Calu3 (cell line): ENCODE measurements around the gene UNK. TPM values are rescaled to one million over a fixed set of nuclear protein-coding genes. Genes with fewer than 3 reads are reported as not detected.

Source experiments
- BruUV-seq: library from RNA; stranded (reverse); fragments of 400-500 nt; replicated peaks from 2 replicates; lab custom pipeline; 2021; lab: Mats Ljungman, UMichigan
- CTCF ChIA-PET: fragments of 300-600 bp; sonication (Branson Sonifier 250); formaldehyde crosslinking; loops from one replicate; lab custom pipeline; 2022; ENCODE audit warnings: antibody characterized with exemption; lab: Charles Lee
- DNase-seq: peaks from one replicate; pipeline ENCODE4 v3.0.0; 2022
- H3K27ac Mint-ChIP-seq: one replicate; pipeline ENCODE4 v1.8.0; 2022; ENCODE audit warnings: mixed read lengths; ENCODE audit not compliant: unreplicated experiment
- H3K27me3 Mint-ChIP-seq: one replicate; pipeline ENCODE4 v1.8.0; 2022; ENCODE audit warnings: mixed read lengths; ENCODE audit not compliant: unreplicated experiment
- H3K36me3 Mint-ChIP-seq: one replicate; pipeline ENCODE4 v1.8.0; 2022; ENCODE audit warnings: mild to moderate bottlenecking, moderate library complexity, mixed read lengths; ENCODE audit not compliant: insufficient read depth, unreplicated experiment
- H3K4me1 Mint-ChIP-seq: one replicate; pipeline ENCODE4 v1.8.0; 2022; ENCODE audit warnings: mild to moderate bottlenecking, low read depth, mixed read lengths; ENCODE audit not compliant: unreplicated experiment
- H3K4me3 Mint-ChIP-seq: one replicate; pipeline ENCODE4 v1.8.0; 2022; ENCODE audit warnings: mild to moderate bottlenecking, low read depth, moderate library complexity, mixed read lengths; ENCODE audit not compliant: unreplicated experiment
- H3K9me3 Mint-ChIP-seq: one replicate; pipeline ENCODE4 v1.8.0; 2022; ENCODE audit warnings: low read depth, mixed read lengths; ENCODE audit not compliant: unreplicated experiment
- intact Hi-C: fragments of 100-400 bp; cut with micrococcal nuclease; formaldehyde crosslinking; loops from one replicate; pipeline ENCODE4 v1.10.0; 2022; ENCODE audit not compliant: unreplicated experiment
- total RNA-seq: library from RNA; stranded (reverse); gene quantifications from 2 replicates; pipeline ENCODE4 v1.2.3, GENCODE V29; 2022
- TF ChIP-seq, protein P1 (sequence below): fragments of 200-600 bp; IDR thresholded peaks from one replicate; pipeline ENCODE4 v1.8.0; 2022; ENCODE audit warnings: antibody characterized with exemption; ENCODE audit not compliant: unreplicated experiment

Gene UNK
- total RNA-seq, 1 experiment from 2014 or later, result 26.0 TPM

- intact Hi-C loops, result no loop called here
Measured at GRCh38 chr17:75813081-75814020, 28.7 kb downstream of the UNK start.

DNA sequence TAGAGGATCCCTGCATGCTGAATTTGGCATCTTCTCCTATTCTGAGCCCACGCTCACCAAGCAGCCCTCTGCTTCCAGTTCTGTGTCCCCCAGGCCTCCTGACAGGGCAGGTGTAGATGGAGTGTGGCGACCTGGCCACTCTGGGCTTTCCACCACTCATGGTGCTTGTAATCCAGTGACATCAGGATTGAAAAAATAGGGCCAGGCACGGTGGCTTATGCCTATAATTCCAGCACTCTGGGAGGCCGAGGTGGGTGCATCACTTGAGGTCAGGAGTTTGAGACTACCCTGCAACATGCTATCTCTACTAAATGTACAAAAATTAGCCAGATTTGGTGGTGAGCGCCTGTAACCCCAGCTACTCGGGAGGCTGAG is 29.4 kb downstream of the UNK start:
- Mint-ChIP-seq H3K4me3 (no peak overlapping the region), H3K36me3 (peaks cover 16% of the 10 kb centered on the region), H3K4me1 (no peaks in the 10 kb centered on the region), H3K27me3 (no peaks in the 10 kb centered on the region), H3K9me3 (no peaks in the 10 kb centered on the region), H3K27ac (no peak overlapping the region)
- CTCF ChIA-PET, result interaction anchor here (0.6 kb wide), 1 partner anchor 13 kb away, joined by 4 read pairs; no protein-coding TSS in a partner anchor
- intact Hi-C loops, result no loop called here
- TF ChIP-seq, protein P1, sequence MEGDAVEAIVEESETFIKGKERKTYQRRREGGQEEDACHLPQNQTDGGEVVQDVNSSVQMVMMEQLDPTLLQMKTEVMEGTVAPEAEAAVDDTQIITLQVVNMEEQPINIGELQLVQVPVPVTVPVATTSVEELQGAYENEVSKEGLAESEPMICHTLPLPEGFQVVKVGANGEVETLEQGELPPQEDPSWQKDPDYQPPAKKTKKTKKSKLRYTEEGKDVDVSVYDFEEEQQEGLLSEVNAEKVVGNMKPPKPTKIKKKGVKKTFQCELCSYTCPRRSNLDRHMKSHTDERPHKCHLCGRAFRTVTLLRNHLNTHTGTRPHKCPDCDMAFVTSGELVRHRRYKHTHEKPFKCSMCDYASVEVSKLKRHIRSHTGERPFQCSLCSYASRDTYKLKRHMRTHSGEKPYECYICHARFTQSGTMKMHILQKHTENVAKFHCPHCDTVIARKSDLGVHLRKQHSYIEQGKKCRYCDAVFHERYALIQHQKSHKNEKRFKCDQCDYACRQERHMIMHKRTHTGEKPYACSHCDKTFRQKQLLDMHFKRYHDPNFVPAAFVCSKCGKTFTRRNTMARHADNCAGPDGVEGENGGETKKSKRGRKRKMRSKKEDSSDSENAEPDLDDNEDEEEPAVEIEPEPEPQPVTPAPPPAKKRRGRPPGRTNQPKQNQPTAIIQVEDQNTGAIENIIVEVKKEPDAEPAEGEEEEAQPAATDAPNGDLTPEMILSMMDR, result no peak
- DNase-seq, result no peak
- BruUV-seq, result no TSS peak

More at GRCh38 chr17:75813081-75814020, 28.7 kb downstream of the UNK start:
- CTCF ChIA-PET, result interaction anchor here (0.6 kb wide), 2 partner anchors 12 to 212 kb away, joined by 4 to 5 read pairs; no protein-coding TSS in a partner anchor
- Mint-ChIP-seq H3K27ac (no peak overlapping the region), H3K9me3 (no peaks in the 10 kb centered on the region), H3K27me3 (no peaks in the 10 kb centered on the region), H3K36me3 (peaks cover 16% of the 10 kb centered on the region), H3K4me3 (no peak overlapping the region), H3K4me1 (no peaks in the 10 kb centered on the region)
- no TSS peak for BruUV-seq
- DNase-seq, result no peak
- TF ChIP-seq, protein P1, result no peak

GRCh38 chr17:75814900-75815373 is 30.3 kb downstream of the UNK start:
- H3K4me1 Mint-ChIP-seq, result no peaks in the 10 kb centered on the region
- no peaks in the 10 kb centered on the region for H3K9me3 Mint-ChIP-seq
- intact Hi-C loops, result no loop called here
- TF ChIP-seq, protein P1, result no peak
- H3K36me3 Mint-ChIP-seq, result peaks cover 17% of the 10 kb centered on the region
- H3K27ac Mint-ChIP-seq, result no peak overlapping the region
- DNase-seq, result no peak
- CTCF ChIA-PET, result interaction anchor here (0.7 kb wide), 1 partner anchor 32 kb away, joined by 5 read pairs; no protein-coding TSS in a partner anchor
- no peaks in the 10 kb centered on the region for H3K27me3 Mint-ChIP-seq
- BruUV-seq, result no TSS peak
- H3K4me3 Mint-ChIP-seq, result no peak overlapping the region

DNA sequence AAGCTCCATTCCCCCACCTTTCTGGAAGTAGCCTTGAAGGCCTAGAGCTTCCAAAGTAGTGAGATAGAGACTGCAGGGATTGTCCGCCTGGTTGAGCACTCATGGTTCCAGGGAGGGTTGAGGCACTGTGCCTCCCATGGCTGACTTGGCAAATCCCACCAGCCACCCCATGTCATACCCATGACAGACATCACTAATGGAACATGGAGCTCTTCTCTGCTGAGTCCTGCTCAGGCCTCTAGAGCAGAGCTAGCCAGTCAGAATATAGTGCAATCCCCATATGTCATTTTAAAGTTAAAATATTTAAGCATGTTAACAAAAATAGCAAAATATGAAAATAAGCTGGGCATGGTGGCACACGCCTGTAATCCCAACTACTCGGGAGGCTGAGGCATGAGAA is 30.8 kb downstream of the UNK start:
- Mint-ChIP-seq H3K27ac (no peak overlapping the region), H3K36me3 (peaks cover 22% of the 10 kb centered on the region), H3K4me3 (no peak overlapping the region), H3K9me3 (no peaks in the 10 kb centered on the region), H3K27me3 (no peaks in the 10 kb centered on the region), H3K4me1 (no peaks in the 10 kb centered on the region)
- TF ChIP-seq, protein P1, result no peak
- intact Hi-C loops, result no loop called here
- CTCF ChIA-PET, result interaction anchor here (0.7 kb wide), 1 partner anchor 32 kb away, joined by 5 read pairs; no protein-coding TSS in a partner anchor
- DNase-seq, result no peak
- no TSS peak for BruUV-seq
